Neural progenitor cell (in vitro differentiated cells): Measurements from ENCODE around the gene CA14. TPM values are rescaled to one million over a fixed set of nuclear protein-coding genes. Genes with fewer than 3 reads are reported as not detected.

Source experiments
- DNase-seq: peaks from one replicate; pipeline ENCODE4 v3.0.0-alpha.2; 2016; ENCODE audit warnings: low spot score
- H2AFZ ChIP-seq: fragments of 200-600 bp; sonication (generic); replicated peaks from 2 replicates; pipeline ENCODE4 v1.6.1; 2016; ENCODE audit warnings: antibody characterized with exemption
- H3F3A ChIP-seq: fragments of 200-600 bp; sonication (generic); 2 replicates; pipeline ENCODE4 v1.6.1; 2016; ENCODE audit warnings: antibody characterized with exemption, low read depth
- H3K27ac ChIP-seq: fragments of 200-600 bp; sonication (generic); 2 replicates; pipeline ENCODE4 v1.5.1; 2016; ENCODE audit warnings: mild to moderate bottlenecking
- H3K27me3 ChIP-seq: fragments of 200-600 bp; sonication (generic); 2 replicates; pipeline ENCODE4 v1.6.1; 2016; ENCODE audit warnings: mild to moderate bottlenecking, moderate library complexity
- H3K36me3 ChIP-seq: fragments of 200-600 bp; sonication (generic); 2 replicates; pipeline ENCODE4 v1.5.1; 2016
- H3K4me1 ChIP-seq: fragments of 200-600 bp; sonication (generic); 2 replicates; pipeline ENCODE4 v1.6.1; 2016; ENCODE audit warnings: mixed run types
- H3K4me2 ChIP-seq: fragments of 200-600 bp; sonication (generic); 2 replicates; pipeline ENCODE4 v1.6.1; 2016
- H3K4me3 ChIP-seq: fragments of 200-600 bp; sonication (generic); 2 replicates; pipeline ENCODE4 v1.5.1; 2016
- H3K79me2 ChIP-seq: fragments of 200-600 bp; sonication (generic); 2 replicates; pipeline ENCODE4 v1.6.1; 2016; ENCODE audit warnings: low read depth
- H3K9ac ChIP-seq: fragments of 200-600 bp; sonication (generic); 2 replicates; pipeline ENCODE4 v1.6.1; 2016
- H3K9me3 ChIP-seq: fragments of 200-600 bp; sonication (generic); 2 replicates; pipeline ENCODE4 v1.5.1; 2016; ENCODE audit warnings: low read depth
- H4K20me1 ChIP-seq: fragments of 200-600 bp; sonication (generic); 2 replicates; pipeline ENCODE4 v1.6.1; 2016; ENCODE audit warnings: low read depth
- H3K27ac Mint-ChIP-seq: 3 replicates; pipeline ENCODE4 v1.8.0; 2021; ENCODE audit warnings: mixed read lengths
- H3K27me3 Mint-ChIP-seq: 2 replicates; pipeline ENCODE4 v1.8.0; 2022; ENCODE audit warnings: low read depth, mild to moderate bottlenecking, inconsistent platforms, moderate library complexity, mixed read lengths; ENCODE audit not compliant: insufficient read depth
- H3K36me3 Mint-ChIP-seq: 3 replicates; pipeline ENCODE4 v1.8.0; 2021; ENCODE audit warnings: mixed read lengths
- H3K4me1 Mint-ChIP-seq: 3 replicates; pipeline ENCODE4 v1.8.0; 2021; ENCODE audit warnings: mixed read lengths
- H3K4me3 Mint-ChIP-seq: 3 replicates; pipeline ENCODE4 v1.8.0; 2021; ENCODE audit warnings: mild to moderate bottlenecking, moderate library complexity, mixed read lengths
- H3K9me3 Mint-ChIP-seq: 3 replicates; pipeline ENCODE4 v1.8.0; 2020; ENCODE audit warnings: mixed read lengths
- EZH2 ChIP-seq: fragments of 200-600 bp; sonication (generic); IDR thresholded peaks from 2 replicates; pipeline ENCODE4 v1.6.1; 2017; ENCODE audit warnings: antibody characterized with exemption, mild to moderate bottlenecking, moderate library complexity
- EZH2phosphoT487 ChIP-seq: fragments of 200-600 bp; sonication (generic); IDR thresholded peaks from 2 replicates; pipeline ENCODE4 v1.6.1; 2017; ENCODE audit warnings: antibody characterized with exemption
- total RNA-seq: library from RNA; depleted of rRNA; stranded (reverse); fragments of >200 nt; gene quantifications from 2 replicates; pipeline ENCODE4 v1.2.3, GENCODE V29; 2015; ENCODE audit warnings: low replicate concordance
- TF ChIP-seq, protein P1 (sequence below): fragments of 200-600 bp; sonication (generic); IDR thresholded peaks from 2 replicates; pipeline ENCODE4 v1.5.1; 2017; ENCODE audit warnings: antibody characterized with exemption, mild to moderate bottlenecking

CA14 gene
- total RNA-seq, 1 donor from 2014 or later: 56.4 TPM

DNA sequence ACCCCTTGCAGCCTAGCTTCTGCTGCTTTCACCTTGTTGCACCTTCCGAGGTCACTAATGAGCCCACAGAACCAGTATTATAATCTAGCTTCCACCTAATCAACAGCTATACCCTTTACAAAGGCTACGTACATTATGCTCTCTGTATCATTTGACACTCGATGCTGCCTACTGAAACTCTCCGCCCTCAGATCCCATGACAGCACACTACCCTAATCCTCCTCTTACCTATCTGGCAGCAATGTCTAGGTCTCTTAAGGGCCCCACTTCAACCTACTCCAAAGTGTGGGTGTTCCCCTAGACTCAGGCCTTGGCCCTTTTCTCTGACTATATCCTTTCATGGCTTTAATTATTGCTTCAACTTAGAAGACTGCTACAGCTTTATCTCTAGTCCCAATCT lies 31.2 kb downstream of the CA14 start:
- no peak overlapping the region for H3K27ac Mint-ChIP-seq

DNA sequence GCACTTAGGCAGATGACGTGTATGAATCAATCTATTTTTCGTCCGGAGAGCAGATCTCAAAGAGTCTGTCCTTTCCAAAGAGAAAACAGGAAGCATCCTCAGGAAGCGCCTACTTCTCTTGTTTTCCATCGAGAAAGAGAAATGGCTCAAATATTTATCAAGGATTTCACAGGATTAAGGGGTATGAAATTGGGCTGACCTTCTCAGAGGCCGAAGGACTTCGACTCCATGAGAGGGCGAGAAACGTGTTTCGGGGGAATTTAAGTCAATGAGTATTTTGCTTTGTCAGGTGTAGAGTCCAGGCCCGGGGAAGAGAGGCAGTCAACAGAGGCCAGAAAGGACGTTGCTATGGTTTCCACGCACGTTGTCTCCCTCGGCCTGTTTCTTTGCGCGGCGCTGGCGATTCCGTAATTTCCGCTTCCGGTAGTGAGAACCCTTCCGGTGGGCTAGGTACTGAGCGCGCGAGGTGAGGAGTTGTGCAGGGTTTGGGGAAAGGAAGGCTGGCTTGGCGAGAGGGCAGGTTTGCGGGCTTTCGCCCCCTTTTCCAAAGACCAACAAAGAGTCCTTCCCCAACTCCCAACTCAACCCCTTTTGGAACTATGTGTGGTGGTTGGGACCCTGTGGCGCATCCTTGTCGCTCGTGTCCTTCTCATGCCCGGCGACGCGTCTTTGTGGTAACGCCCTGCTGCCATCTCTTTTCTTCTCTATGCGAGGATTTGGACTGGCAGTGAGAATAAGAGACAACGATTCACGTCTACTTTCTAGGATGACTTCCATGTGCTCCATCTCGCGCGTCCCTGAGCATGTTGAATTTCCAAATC lies 36.1 kb downstream of the CA14 start, which contains the start of gene MRPS21:
Gene MRPS21, plus strand, starts transcription at position 429 of the 821 bp plus-strand sequence. CDS start 506 bp downstream, outside the sequence.
- Mint-ChIP-seq H3K4me3 (peak within 1 kb of the TSS; percentile 95), H3K36me3 (peaks cover 19% of the 10 kb centered on the region), H3K9me3 (no peaks in the 10 kb centered on the region), H3K27me3 (no peaks in the 10 kb centered on the region), H3K4me1 (peaks cover 23% of the 10 kb centered on the region), H3K27ac (peak within 1 kb of the TSS; percentile 99)
- H3K27me3 ChIP-seq: no peaks in the 10 kb centered on the region
- H4K20me1 ChIP-seq: peaks cover 2% of the 10 kb centered on the region
- H3K4me2 ChIP-seq: peak within 1 kb of the TSS; percentile 98
- peaks cover 19% of the 10 kb centered on the region for H3F3A ChIP-seq
- peaks cover 42% of the 10 kb centered on the region for H3K79me2 ChIP-seq
- H3K9me3 ChIP-seq: no peaks in the 10 kb centered on the region
- TF ChIP-seq EZH2 (no peak), EZH2phosphoT487 (no peak)
- TF ChIP-seq, protein P1, sequence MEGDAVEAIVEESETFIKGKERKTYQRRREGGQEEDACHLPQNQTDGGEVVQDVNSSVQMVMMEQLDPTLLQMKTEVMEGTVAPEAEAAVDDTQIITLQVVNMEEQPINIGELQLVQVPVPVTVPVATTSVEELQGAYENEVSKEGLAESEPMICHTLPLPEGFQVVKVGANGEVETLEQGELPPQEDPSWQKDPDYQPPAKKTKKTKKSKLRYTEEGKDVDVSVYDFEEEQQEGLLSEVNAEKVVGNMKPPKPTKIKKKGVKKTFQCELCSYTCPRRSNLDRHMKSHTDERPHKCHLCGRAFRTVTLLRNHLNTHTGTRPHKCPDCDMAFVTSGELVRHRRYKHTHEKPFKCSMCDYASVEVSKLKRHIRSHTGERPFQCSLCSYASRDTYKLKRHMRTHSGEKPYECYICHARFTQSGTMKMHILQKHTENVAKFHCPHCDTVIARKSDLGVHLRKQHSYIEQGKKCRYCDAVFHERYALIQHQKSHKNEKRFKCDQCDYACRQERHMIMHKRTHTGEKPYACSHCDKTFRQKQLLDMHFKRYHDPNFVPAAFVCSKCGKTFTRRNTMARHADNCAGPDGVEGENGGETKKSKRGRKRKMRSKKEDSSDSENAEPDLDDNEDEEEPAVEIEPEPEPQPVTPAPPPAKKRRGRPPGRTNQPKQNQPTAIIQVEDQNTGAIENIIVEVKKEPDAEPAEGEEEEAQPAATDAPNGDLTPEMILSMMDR: no peak
- H3K4me1 ChIP-seq: no peaks in the 10 kb centered on the region
- no peak within 1 kb of the TSS for H3K27ac ChIP-seq
- H2AFZ ChIP-seq: peak within 1 kb of the TSS; percentile 92
- peak within 1 kb of the TSS; percentile 95 for H3K4me3 ChIP-seq
- DNase-seq: peak; percentile 92
- H3K9ac ChIP-seq: peak within 1 kb of the TSS; percentile 83
- no peaks in the 10 kb centered on the region for H3K36me3 ChIP-seq

More for the DNA sequence above, 31.2 kb downstream of the CA14 start:
- H3K4me3 ChIP-seq: no peak overlapping the region
- no peak overlapping the region for H2AFZ ChIP-seq
- no peaks in the 10 kb centered on the region for H3K9me3 ChIP-seq
- peaks cover 16% of the 10 kb centered on the region for H3F3A ChIP-seq
- no peak overlapping the region for H3K9ac ChIP-seq
- peaks cover under 1% of the 10 kb centered on the region for H3K27me3 ChIP-seq
- Mint-ChIP-seq H3K36me3 (peaks cover 13% of the 10 kb centered on the region), H3K4me1 (peaks cover 14% of the 10 kb centered on the region), H3K9me3 (no peaks in the 10 kb centered on the region), H3K27me3 (peaks cover 7% of the 10 kb centered on the region), H3K4me3 (no peak overlapping the region)
- H3K4me2 ChIP-seq: no peak overlapping the region
- H3K27ac ChIP-seq: no peak overlapping the region
- H4K20me1 ChIP-seq: no peaks in the 10 kb centered on the region
- H3K4me1 ChIP-seq: no peaks in the 10 kb centered on the region
- no peaks in the 10 kb centered on the region for H3K36me3 ChIP-seq
- TF ChIP-seq EZH2 (no peak), EZH2phosphoT487 (no peak)
- TF ChIP-seq, protein P1: no peak
- peaks cover 2% of the 10 kb centered on the region for H3K79me2 ChIP-seq
- DNase-seq: no peak

DNA sequence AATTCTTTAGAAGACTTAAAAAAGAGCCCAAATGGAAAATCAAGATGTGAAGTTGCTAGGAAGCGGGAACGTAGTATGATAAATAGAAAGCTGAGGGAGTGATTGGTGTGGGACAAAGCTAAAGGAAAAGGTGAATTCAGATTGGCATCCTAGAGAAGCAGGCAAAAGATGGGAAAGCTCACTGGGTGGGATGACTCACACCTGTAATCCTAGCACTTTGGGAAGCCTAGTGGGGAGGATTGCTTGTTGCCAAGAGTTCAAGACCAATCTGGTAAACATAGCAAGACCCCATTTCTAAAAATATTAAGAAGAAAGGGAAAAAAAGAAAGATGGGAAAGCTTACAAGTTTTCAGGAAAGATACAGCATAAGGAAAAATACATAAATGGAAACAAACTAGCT lies 37.9 kb downstream of the CA14 start:
- H3K36me3 Mint-ChIP-seq: peaks cover 23% of the 10 kb centered on the region
- Histone ChIP-seq H4K20me1 (peaks cover 2% of the 10 kb centered on the region), H3K4me2 (peak overlapping the region; percentile 98), H3K27me3 (no peaks in the 10 kb centered on the region), H3K27ac (no peak overlapping the region), H3F3A (peaks cover 19% of the 10 kb centered on the region), H3K9ac (no peak overlapping the region), H3K79me2 (peaks cover 59% of the 10 kb centered on the region), H2AFZ (no peak overlapping the region), H3K4me1 (no peaks in the 10 kb centered on the region), H3K4me3 (no peak overlapping the region), H3K9me3 (no peaks in the 10 kb centered on the region), H3K36me3 (no peaks in the 10 kb centered on the region)
- peak overlapping the region; percentile 35 for H3K4me3 Mint-ChIP-seq
- TF ChIP-seq EZH2phosphoT487: no peak
- TF ChIP-seq EZH2: no peak
- TF ChIP-seq, protein P1: no peak
- peaks cover 23% of the 10 kb centered on the region for H3K4me1 Mint-ChIP-seq
- H3K27me3 Mint-ChIP-seq: no peaks in the 10 kb centered on the region
- H3K27ac Mint-ChIP-seq: no peak overlapping the region
- no peak for DNase-seq
- no peaks in the 10 kb centered on the region for H3K9me3 Mint-ChIP-seq
